WTC11 (cell line): Measurements from ENCODE around the gene NOL12. TPM values are rescaled to one million over a fixed set of nuclear protein-coding genes. Genes with fewer than 3 reads are reported as not detected.

Source experiments
- ATAC-seq: fragments of 200-7000 bp; cut with Tn5 transposase; 2 replicates; pipeline ENCODE4 v1.10.0; 2021; ENCODE audit warnings: mild to moderate bottlenecking, moderate library complexity
- CTCF ChIA-PET: fragments of 300-600 bp; sonication (Branson Sonifier 250); formaldehyde crosslinking; loops from one replicate; lab custom pipeline; 2021; ENCODE audit warnings: antibody characterized with exemption; lab: Charles Lee
- POLR2A ChIA-PET: fragments of 350-600 bp; sonication (Branson Sonifier 250); formaldehyde crosslinking; loops from one replicate; lab custom pipeline; 2021; ENCODE audit warnings: antibody characterized with exemption; lab: Charles Lee
- DNase-seq: peaks from one replicate; pipeline ENCODE4 v3.0.0; 2021; ENCODE audit warnings: low spot score
- H3K27ac Mint-ChIP-seq: 2 replicates; pipeline ENCODE4 v1.8.0; 2021; ENCODE audit warnings: mixed read lengths
- H3K27me3 Mint-ChIP-seq: 2 replicates; pipeline ENCODE4 v1.8.0; 2021; ENCODE audit warnings: low read depth, mild to moderate bottlenecking, moderate library complexity, mixed read lengths
- H3K36me3 Mint-ChIP-seq: 2 replicates; pipeline ENCODE4 v1.8.0; 2021; ENCODE audit warnings: mixed read lengths
- H3K4me1 Mint-ChIP-seq: 2 replicates; pipeline ENCODE4 v1.8.0; 2022; ENCODE audit warnings: mixed read lengths
- H3K4me3 Mint-ChIP-seq: 2 replicates; pipeline ENCODE4 v1.8.0; 2021; ENCODE audit warnings: mild to moderate bottlenecking, moderate library complexity, mixed read lengths
- H3K9me3 Mint-ChIP-seq: 2 replicates; pipeline ENCODE4 v1.8.0; 2021; ENCODE audit warnings: mixed read lengths
- EMX1 ChIP-seq: fragments of 250-450 bp; sonication (Bioruptor Pico); IDR thresholded peaks from 2 replicates; pipeline ENCODE4 v1.8.0; 2021; ENCODE audit warnings: mild to moderate bottlenecking
- GABPB1 ChIP-seq: sonication (generic); formaldehyde crosslinking; IDR thresholded peaks from 2 replicates; pipeline ENCODE4 v1.8.1; 2023; ENCODE audit warnings: mild to moderate bottlenecking, missing genetic modification reagents
- HMGA2 ChIP-seq: fragments of 250-450 bp; sonication (Bioruptor Pico); IDR thresholded peaks from 2 replicates; pipeline ENCODE4 v1.4.0; 2021; ENCODE audit warnings: mild to moderate bottlenecking, moderate library complexity
- NR3C1 ChIP-seq: sonication (generic); formaldehyde crosslinking; conservative IDR thresholded peaks from 2 replicates; pipeline ENCODE4 v1.8.1; 2023; ENCODE audit warnings: low read depth, mild to moderate bottlenecking, missing genetic modification reagents
- RORB ChIP-seq: fragments of 250-450 bp; sonication (Bioruptor Pico); IDR thresholded peaks from 2 replicates; pipeline ENCODE4 v1.9.0; 2021; ENCODE audit warnings: mild to moderate bottlenecking
- SMAD3 ChIP-seq: sonication (generic); formaldehyde crosslinking; IDR thresholded peaks from 2 replicates; pipeline ENCODE4 v1.8.0; 2022; ENCODE audit warnings: missing genetic modification reagents, mild to moderate bottlenecking, borderline replicate concordance
- ZBTB21 ChIP-seq: sonication (generic); formaldehyde crosslinking; IDR thresholded peaks from 2 replicates; pipeline ENCODE4 v1.8.1; 2023; ENCODE audit warnings: mild to moderate bottlenecking, missing genetic modification reagents, borderline replicate concordance
- ZNF423 ChIP-seq: fragments of 250-450 bp; sonication (Bioruptor Pico); IDR thresholded peaks from 2 replicates; pipeline ENCODE4 v2.1.2; 2022; ENCODE audit warnings: mild to moderate bottlenecking, moderate library complexity
- total RNA-seq: library from RNA; stranded (reverse); gene quantifications from 3 replicates; pipeline ENCODE4 v1.2.3, GENCODE V29; 2021
- TF ChIP-seq, protein P1 (sequence below): fragments of 200-600 bp; IDR thresholded peaks from 2 replicates; pipeline ENCODE4 v1.8.0; 2022; ENCODE audit warnings: antibody characterized with exemption
- TF ChIP-seq, protein P2 (sequence below): sonication (generic); formaldehyde crosslinking; IDR thresholded peaks from 2 replicates; pipeline ENCODE4 v1.8.0; 2023; ENCODE audit warnings: missing genetic modification reagents
- TF ChIP-seq, protein P3 (sequence below): sonication (generic); formaldehyde crosslinking; IDR thresholded peaks from 2 replicates; pipeline ENCODE4 v1.8.1; 2023; ENCODE audit warnings: mild to moderate bottlenecking, missing genetic modification reagents
- TF ChIP-seq, protein P4 (sequence below): sonication (generic); formaldehyde crosslinking; IDR thresholded peaks from 2 replicates; pipeline ENCODE4 v1.8.0; 2022; ENCODE audit warnings: mild to moderate bottlenecking, missing genetic modification reagents
- TF ChIP-seq, protein P5 (sequence below): sonication (generic); formaldehyde crosslinking; IDR thresholded peaks from 2 replicates; pipeline ENCODE4 v1.8.0; 2022; ENCODE audit warnings: mild to moderate bottlenecking, missing genetic modification reagents
- TF ChIP-seq, protein P6 (sequence below): sonication (generic); formaldehyde crosslinking; IDR thresholded peaks from 2 replicates; pipeline ENCODE4 v1.8.1; 2023; ENCODE audit warnings: mild to moderate bottlenecking, missing genetic modification reagents
- TF ChIP-seq, protein P7 (sequence below): fragments of 250-450 bp; sonication (Bioruptor Pico); IDR thresholded peaks from 2 replicates; pipeline ENCODE4 v1.9.0; 2021; ENCODE audit warnings: mild to moderate bottlenecking

The NOL12 gene
- total RNA-seq, 1 experiment from 2014 or later = 24.9 TPM

DNA sequence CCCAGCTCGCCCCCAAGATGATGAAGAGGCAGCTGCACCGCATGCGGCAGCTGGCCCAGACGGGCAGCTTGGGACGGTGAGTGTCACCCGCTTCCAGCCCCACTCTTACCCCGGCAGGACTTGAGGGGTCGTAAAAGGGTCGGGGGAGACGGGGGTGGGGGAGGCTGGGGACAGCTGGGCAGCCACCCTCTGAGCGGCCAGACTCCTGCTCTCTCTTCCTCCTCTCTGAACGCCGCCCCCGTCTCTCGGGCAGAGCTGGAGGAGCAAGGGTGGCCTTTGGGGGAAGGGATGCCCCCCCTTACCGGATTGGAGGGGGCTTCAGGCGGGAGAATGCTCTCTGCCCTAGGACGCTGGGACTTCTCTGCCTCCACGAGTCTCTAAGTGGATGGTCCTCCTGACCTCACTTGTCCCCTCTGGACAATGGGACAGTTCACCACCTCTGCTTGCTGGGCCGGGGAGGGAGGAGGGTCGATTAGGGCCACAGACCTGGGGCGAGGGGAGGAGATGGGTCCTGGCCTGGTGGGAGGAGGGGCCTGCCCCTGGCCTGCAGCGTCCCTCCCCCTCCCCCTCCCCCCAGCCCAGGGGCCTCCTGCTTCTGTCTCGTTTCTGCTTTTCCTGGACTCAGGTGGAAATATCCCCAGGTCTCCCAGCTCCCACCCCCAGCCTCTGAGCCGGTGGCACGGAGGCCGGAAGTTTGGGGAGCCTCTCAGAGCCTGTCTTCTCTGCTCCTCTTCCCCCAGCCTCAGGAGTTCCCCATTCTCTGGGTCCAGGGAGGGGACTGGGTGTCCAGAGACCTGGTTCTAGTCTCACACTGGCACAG, 46.2 kb upstream of the NOL12 start:
- POLR2A ChIA-PET = interaction anchor here (0.6 to 1.0 kb wide), 2 partner anchors 101 to 867 kb away, joined by 3 to 5 read pairs; no protein-coding TSS in a partner anchor

DNA sequence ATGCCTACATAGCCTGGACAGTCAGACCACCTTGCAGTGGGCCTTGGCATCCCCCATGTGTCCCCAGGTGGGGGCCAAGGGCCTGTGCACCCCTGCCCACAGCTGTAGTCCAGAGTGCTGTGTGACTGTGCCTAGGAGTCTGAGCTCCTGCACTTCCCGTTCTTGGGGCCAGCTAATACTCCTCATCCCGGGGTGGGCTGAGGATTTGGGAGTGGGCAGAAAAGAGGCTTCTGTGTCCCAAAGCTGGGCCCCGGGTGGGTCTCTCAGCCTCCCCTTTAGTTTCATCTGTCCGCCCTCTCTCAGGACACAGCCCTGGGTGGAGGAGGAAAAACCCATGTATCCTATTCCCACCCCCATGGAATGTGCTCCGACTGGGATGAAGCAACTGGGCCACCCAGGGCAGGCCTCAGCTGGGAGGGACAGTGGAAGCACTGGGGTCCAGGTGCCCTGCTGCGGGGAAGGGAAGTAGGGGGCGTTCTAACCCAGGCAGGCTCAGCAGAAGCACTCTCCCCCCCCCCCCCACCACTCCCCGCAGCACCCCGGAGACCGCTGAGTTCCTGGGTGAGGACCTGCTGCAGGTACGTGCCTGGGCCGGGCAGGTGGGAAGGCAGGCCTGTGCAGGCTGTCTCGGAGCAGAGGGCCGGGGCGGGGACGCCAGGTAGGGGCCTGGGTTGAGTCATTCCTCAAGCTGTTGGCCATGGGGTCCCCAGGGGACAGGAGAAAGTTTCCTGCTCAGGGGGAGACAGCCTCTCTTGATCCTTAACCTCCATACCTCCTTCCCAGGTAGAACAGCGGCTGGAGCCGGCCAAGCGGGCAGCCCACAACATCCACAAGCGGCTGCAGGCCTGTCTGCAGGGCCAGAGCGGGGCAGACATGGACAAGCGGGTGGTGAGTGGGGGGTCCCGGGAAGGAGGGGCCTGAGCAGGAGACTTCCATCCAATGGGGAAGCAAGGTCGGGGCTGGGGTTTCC, 45.3 kb upstream of the NOL12 start:
- H3K4me1 Mint-ChIP-seq = peaks cover 14% of the 10 kb centered on the region
- CTCF ChIA-PET = interaction anchor here (0.9 to 5.4 kb wide), 7 partner anchors 11 to 46 kb away, joined by 3 to 161 read pairs (median 18); partner anchors contain the start of genes GGA1, NOL12 and PDXP

More for the DNA sequence above, 46.2 kb upstream of the NOL12 start:
- TF ChIP-seq EMX1 (CRISPR knock-in tag) = no peak
- TF ChIP-seq, protein P1, sequence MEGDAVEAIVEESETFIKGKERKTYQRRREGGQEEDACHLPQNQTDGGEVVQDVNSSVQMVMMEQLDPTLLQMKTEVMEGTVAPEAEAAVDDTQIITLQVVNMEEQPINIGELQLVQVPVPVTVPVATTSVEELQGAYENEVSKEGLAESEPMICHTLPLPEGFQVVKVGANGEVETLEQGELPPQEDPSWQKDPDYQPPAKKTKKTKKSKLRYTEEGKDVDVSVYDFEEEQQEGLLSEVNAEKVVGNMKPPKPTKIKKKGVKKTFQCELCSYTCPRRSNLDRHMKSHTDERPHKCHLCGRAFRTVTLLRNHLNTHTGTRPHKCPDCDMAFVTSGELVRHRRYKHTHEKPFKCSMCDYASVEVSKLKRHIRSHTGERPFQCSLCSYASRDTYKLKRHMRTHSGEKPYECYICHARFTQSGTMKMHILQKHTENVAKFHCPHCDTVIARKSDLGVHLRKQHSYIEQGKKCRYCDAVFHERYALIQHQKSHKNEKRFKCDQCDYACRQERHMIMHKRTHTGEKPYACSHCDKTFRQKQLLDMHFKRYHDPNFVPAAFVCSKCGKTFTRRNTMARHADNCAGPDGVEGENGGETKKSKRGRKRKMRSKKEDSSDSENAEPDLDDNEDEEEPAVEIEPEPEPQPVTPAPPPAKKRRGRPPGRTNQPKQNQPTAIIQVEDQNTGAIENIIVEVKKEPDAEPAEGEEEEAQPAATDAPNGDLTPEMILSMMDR = no peak
- TF ChIP-seq NR3C1 (CRISPR knock-in tag) = no peak
- TF ChIP-seq, protein P2, sequence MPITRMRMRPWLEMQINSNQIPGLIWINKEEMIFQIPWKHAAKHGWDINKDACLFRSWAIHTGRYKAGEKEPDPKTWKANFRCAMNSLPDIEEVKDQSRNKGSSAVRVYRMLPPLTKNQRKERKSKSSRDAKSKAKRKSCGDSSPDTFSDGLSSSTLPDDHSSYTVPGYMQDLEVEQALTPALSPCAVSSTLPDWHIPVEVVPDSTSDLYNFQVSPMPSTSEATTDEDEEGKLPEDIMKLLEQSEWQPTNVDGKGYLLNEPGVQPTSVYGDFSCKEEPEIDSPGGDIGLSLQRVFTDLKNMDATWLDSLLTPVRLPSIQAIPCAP (CRISPR knock-in tag) = no peak
- TF ChIP-seq, protein P3, sequence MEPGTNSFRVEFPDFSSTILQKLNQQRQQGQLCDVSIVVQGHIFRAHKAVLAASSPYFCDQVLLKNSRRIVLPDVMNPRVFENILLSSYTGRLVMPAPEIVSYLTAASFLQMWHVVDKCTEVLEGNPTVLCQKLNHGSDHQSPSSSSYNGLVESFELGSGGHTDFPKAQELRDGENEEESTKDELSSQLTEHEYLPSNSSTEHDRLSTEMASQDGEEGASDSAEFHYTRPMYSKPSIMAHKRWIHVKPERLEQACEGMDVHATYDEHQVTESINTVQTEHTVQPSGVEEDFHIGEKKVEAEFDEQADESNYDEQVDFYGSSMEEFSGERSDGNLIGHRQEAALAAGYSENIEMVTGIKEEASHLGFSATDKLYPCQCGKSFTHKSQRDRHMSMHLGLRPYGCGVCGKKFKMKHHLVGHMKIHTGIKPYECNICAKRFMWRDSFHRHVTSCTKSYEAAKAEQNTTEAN (CRISPR knock-in tag) = no peak
- TF ChIP-seq, protein P4, sequence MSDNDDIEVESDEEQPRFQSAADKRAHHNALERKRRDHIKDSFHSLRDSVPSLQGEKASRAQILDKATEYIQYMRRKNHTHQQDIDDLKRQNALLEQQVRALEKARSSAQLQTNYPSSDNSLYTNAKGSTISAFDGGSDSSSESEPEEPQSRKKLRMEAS (CRISPR knock-in tag) = no peak
- TF ChIP-seq ZBTB21 (CRISPR knock-in tag) = no peak
- no peak for TF ChIP-seq RORB (CRISPR knock-in tag)
- TF ChIP-seq, protein P5, sequence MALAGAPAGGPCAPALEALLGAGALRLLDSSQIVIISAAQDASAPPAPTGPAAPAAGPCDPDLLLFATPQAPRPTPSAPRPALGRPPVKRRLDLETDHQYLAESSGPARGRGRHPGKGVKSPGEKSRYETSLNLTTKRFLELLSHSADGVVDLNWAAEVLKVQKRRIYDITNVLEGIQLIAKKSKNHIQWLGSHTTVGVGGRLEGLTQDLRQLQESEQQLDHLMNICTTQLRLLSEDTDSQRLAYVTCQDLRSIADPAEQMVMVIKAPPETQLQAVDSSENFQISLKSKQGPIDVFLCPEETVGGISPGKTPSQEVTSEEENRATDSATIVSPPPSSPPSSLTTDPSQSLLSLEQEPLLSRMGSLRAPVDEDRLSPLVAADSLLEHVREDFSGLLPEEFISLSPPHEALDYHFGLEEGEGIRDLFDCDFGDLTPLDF (CRISPR knock-in tag) = no peak
- no peak for TF ChIP-seq ZNF423 (CRISPR knock-in tag)
- TF ChIP-seq, protein P6, sequence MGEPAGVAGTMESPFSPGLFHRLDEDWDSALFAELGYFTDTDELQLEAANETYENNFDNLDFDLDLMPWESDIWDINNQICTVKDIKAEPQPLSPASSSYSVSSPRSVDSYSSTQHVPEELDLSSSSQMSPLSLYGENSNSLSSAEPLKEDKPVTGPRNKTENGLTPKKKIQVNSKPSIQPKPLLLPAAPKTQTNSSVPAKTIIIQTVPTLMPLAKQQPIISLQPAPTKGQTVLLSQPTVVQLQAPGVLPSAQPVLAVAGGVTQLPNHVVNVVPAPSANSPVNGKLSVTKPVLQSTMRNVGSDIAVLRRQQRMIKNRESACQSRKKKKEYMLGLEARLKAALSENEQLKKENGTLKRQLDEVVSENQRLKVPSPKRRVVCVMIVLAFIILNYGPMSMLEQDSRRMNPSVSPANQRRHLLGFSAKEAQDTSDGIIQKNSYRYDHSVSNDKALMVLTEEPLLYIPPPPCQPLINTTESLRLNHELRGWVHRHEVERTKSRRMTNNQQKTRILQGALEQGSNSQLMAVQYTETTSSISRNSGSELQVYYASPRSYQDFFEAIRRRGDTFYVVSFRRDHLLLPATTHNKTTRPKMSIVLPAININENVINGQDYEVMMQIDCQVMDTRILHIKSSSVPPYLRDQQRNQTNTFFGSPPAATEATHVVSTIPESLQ (CRISPR knock-in tag) = no peak
- TF ChIP-seq GABPB1 (CRISPR knock-in tag) = no peak
- Mint-ChIP-seq H3K27ac (no peak overlapping the region; the same call in 1 of the 2 replicates), H3K27me3 (no peaks in the 10 kb centered on the region), H3K4me3 (peak overlapping the region; percentile 82), H3K36me3 (peaks cover 9% of the 10 kb centered on the region), H3K4me1 (peaks cover 14% of the 10 kb centered on the region), H3K9me3 (no peaks in the 10 kb centered on the region)
- CTCF ChIA-PET = interaction anchor here (0.6 to 4.9 kb wide), 6 partner anchors 13 to 42 kb away, joined by 3 to 161 read pairs (median 4); partner anchors contain the start of genes GGA1 and PDXP
- DNase-seq (peak; percentile 42), ATAC-seq (peak; percentile 12)

More for the DNA sequence above, 45.3 kb upstream of the NOL12 start:
- no peak overlapping the region for H3K27ac Mint-ChIP-seq
- peaks cover 9% of the 10 kb centered on the region for H3K36me3 Mint-ChIP-seq
- H3K27me3 Mint-ChIP-seq = no peaks in the 10 kb centered on the region
- POLR2A ChIA-PET = interaction anchor here (0.5 kb wide), 1 partner anchor 16 kb away, joined by 3 read pairs; no protein-coding TSS in a partner anchor
- no peaks in the 10 kb centered on the region for H3K9me3 Mint-ChIP-seq
- ATAC-seq = no peak
- H3K4me3 Mint-ChIP-seq = peak overlapping the region; percentile 82
- TF ChIP-seq SMAD3 (CRISPR knock-in tag) (no peak), HMGA2 (CRISPR knock-in tag) (no peak)
- TF ChIP-seq, protein P7, sequence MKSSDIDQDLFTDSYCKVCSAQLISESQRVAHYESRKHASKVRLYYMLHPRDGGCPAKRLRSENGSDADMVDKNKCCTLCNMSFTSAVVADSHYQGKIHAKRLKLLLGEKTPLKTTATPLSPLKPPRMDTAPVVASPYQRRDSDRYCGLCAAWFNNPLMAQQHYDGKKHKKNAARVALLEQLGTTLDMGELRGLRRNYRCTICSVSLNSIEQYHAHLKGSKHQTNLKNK (CRISPR knock-in tag) = no peak
- TF ChIP-seq, all 79 proteins: peak for 0
- no peak for DNase-seq
